ENCODE measurements around the gene BCR.

BCR gene

GRCh38 chr22:23190526-23190925 lies 10.2 kb downstream of the BCR start:
- DNase-seq (ENCODE audit: low read depth), result no peak
- no peak overlapping the region for H3K4me3 ChIP-seq (ENCODE audit: low read depth, low read length)
- TF ChIP-seq, protein P1, sequence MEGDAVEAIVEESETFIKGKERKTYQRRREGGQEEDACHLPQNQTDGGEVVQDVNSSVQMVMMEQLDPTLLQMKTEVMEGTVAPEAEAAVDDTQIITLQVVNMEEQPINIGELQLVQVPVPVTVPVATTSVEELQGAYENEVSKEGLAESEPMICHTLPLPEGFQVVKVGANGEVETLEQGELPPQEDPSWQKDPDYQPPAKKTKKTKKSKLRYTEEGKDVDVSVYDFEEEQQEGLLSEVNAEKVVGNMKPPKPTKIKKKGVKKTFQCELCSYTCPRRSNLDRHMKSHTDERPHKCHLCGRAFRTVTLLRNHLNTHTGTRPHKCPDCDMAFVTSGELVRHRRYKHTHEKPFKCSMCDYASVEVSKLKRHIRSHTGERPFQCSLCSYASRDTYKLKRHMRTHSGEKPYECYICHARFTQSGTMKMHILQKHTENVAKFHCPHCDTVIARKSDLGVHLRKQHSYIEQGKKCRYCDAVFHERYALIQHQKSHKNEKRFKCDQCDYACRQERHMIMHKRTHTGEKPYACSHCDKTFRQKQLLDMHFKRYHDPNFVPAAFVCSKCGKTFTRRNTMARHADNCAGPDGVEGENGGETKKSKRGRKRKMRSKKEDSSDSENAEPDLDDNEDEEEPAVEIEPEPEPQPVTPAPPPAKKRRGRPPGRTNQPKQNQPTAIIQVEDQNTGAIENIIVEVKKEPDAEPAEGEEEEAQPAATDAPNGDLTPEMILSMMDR (IDR thresholded peaks at IDR 0.05; ENCODE audit: control insufficient read depth, extremely low read depth, insufficient read depth), result no peak

GRCh38 chr22:23192133-23192532 lies 11.8 kb downstream of the BCR start:
- peak; percentile 88 for DNase-seq (ENCODE audit: low read depth)
- H3K4me3 ChIP-seq (ENCODE audit: low read depth, low read length), result no peak overlapping the region
- TF ChIP-seq, protein P1 (IDR thresholded peaks at IDR 0.05; ENCODE audit: control insufficient read depth, extremely low read depth, insufficient read depth), result no peak

- no peak for DNase-seq (ENCODE audit: low read depth)
- TF ChIP-seq, protein P1 (IDR thresholded peaks at IDR 0.05; ENCODE audit: control insufficient read depth, extremely low read depth, insufficient read depth), result no peak
- no peak overlapping the region for H3K4me3 ChIP-seq (ENCODE audit: low read depth, low read length)
Observed at GRCh38 chr22:23192558-23192957, 12.2 kb downstream of the BCR start.

DNA sequence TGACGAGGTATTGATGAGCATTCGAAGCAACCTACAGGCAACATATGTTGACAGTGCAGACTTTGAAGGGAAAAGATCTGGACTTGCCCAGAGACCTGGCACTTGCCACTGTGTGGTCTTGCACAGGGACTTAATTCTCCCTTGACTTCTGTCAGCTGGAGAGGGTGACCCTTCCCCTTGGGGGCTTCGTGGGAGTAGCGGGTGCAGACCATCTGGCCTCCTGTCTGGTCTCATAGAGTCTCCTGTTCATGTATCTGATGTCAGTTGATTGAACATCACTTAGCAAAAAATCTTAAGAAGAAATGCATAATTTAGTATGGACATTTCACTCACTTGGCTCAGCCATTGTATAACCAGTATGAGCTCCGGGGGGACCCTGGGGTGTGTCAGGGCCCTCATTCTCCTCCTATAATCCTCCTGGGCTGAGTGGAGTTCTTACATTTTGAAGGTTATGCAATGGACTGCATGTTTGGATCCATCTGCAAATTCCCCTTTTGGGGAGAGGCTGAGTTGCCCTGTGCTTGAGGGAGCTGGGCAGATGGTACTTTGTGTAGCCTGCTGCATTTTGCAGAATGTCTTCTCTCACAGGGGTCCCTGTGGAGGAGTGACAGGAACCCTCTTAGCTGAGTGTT lies 13.0 kb downstream of the BCR start:
- TF ChIP-seq, protein P1 (IDR thresholded peaks at IDR 0.05; ENCODE audit: control insufficient read depth, extremely low read depth, insufficient read depth), result no peak
- H3K4me3 ChIP-seq (ENCODE audit: low read depth, low read length), result no peak overlapping the region
- DNase-seq (ENCODE audit: low read depth), result no peak

DNA sequence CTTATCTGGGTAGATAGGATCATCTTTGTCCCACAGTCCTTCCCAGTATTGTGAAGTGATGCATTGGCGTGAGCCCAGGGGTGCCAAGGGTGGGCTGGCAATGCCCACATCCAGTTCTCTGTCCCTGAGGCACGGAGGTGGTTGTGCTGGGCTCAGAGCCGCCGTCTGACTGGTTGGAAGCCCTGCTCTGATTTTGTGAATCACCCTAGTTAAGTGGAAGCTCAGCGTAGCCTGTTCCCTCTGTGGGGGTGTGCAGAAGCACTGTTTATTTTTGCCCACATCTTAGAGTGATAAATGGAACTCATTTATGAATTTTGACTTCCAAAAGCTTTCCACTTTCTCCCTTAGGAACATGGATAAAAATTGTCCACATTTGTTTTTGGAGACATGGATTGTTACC lies 13.6 kb downstream of the BCR start:
- TF ChIP-seq, protein P1 (IDR thresholded peaks at IDR 0.05; ENCODE audit: control insufficient read depth, extremely low read depth, insufficient read depth), result no peak

DNA sequence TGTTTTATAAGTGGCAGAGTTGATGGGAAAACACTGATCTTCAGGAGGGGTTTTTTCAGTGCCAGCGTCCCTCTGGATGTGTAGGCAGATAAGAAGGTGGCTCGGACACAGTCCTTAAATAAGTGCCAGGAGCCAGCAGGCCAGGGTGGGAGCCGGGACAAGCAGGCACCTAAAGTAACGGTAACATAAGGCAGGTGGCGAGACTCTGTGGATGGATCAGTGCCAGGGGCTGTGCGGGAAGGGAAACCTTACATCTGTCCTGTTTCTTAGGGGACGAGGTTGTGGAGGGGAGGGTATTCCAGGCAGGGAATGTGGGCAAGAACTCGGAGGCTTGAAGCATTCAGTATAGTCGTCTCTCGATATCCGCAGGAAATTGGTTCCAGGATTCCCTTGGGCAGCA lies 15.9 kb downstream of the BCR start:
- DNase-seq (ENCODE audit: low read depth), result no peak
- H3K4me3 ChIP-seq (ENCODE audit: low read depth, low read length), result no peak overlapping the region
- TF ChIP-seq, protein P1 (IDR thresholded peaks at IDR 0.05; ENCODE audit: control insufficient read depth, extremely low read depth, insufficient read depth), result no peak

More for the DNA sequence above, 13.6 kb downstream of the BCR start:
- no peak for DNase-seq (ENCODE audit: low read depth)
- no peak overlapping the region for H3K4me3 ChIP-seq (ENCODE audit: low read depth, low read length)

DNA sequence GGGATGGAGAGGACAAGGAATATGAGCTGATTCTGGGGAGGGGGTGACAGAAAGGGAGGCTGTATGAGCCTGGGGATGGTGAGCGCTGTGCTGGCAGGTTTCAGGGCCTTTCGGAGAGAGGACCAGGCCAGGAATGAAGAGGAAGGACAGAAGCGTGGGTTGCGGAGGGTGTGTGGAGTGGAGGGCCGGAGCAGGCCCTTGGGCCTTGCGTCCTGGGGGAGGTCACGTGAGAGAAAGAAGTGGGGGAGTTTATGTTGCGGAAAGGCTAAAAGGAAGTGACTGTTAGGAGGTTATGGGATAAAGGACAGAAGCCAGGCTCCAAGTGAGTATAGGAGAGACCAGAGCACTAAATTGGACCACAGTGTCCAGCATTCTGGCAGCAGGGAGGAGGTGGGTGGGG lies 17.5 kb downstream of the BCR start:
- no peak overlapping the region for H3K4me3 ChIP-seq (ENCODE audit: low read depth, low read length)
- TF ChIP-seq, protein P1 (IDR thresholded peaks at IDR 0.05; ENCODE audit: control insufficient read depth, extremely low read depth, insufficient read depth), result no peak

More for the DNA sequence above, 17.5 kb downstream of the BCR start:
- DNase-seq (ENCODE audit: low read depth), result no peak

Measured in LNCaP clone FGC (cell line).